Astrocyte (in vitro differentiated cells and primary cell): Measurements from ENCODE around the gene UQCC2. TPM values are rescaled to one million over a fixed set of nuclear protein-coding genes. Genes with fewer than 3 reads are reported as not detected.

Experiments used
- DNase-seq: peaks from one replicate; pipeline ENCODE4 v3.0.0-alpha.2; 2010; ENCODE audit warnings: low read depth
- FAIRE-seq: peaks from 2 replicates; lab custom pipeline; 2011; peaks lifted over from hg19 to GRCh38; lab: Jason Lieb, UNC
- H2AFZ ChIP-seq: 2 replicates; pipeline ENCODE4 v1.6.0; 2012; ENCODE audit warnings: low read depth, low read length, inconsistent platforms
- H3K27ac ChIP-seq: 2 replicates; pipeline ENCODE4 v1.5.1; 2011; ENCODE audit warnings: low read depth, low read length, inconsistent platforms
- H3K27me3 ChIP-seq: 2 replicates; pipeline ENCODE4 v1.6.0; 2011; ENCODE audit warnings: low read length, inconsistent platforms; ENCODE audit not compliant: insufficient read depth
- H3K36me3 ChIP-seq: 2 replicates; pipeline ENCODE4 v1.5.1; 2011; ENCODE audit warnings: low read length, inconsistent platforms; ENCODE audit not compliant: insufficient read depth
- H3K4me1 ChIP-seq: 2 replicates; pipeline ENCODE4 v1.5.1; 2011; ENCODE audit warnings: low read length, inconsistent platforms; ENCODE audit not compliant: insufficient read depth
- H3K4me2 ChIP-seq: 2 replicates; pipeline ENCODE4 v1.6.0; 2012; ENCODE audit warnings: low read length, inconsistent platforms
- H3K4me3 ChIP-seq: 2 replicates; pipeline ENCODE4 v1.5.1; 2011; ENCODE audit warnings: low read depth, mild to moderate bottlenecking, low read length, inconsistent platforms; ENCODE audit not compliant: insufficient read depth
- H3K79me2 ChIP-seq: 2 replicates; pipeline ENCODE4 v1.6.0; 2012; ENCODE audit warnings: mild to moderate bottlenecking, low read length, inconsistent platforms; ENCODE audit not compliant: insufficient read depth
- H3K9ac ChIP-seq: 2 replicates; pipeline ENCODE4 v1.6.0; 2012; ENCODE audit warnings: mild to moderate bottlenecking, low read length, inconsistent platforms
- H3K9me3 ChIP-seq: 2 replicates; pipeline ENCODE4 v1.5.1; 2012; ENCODE audit warnings: low read depth, mild to moderate bottlenecking, low read length, inconsistent platforms; ENCODE audit not compliant: insufficient read depth
- H4K20me1 ChIP-seq: 2 replicates; pipeline ENCODE4 v1.6.0; 2012; ENCODE audit warnings: low read length, inconsistent platforms; ENCODE audit not compliant: insufficient read depth
- H3K27ac Mint-ChIP-seq: one replicate; pipeline ENCODE4 v1.8.0; 2021; ENCODE audit warnings: mild to moderate bottlenecking, mixed read lengths; ENCODE audit not compliant: unreplicated experiment
- H3K27me3 Mint-ChIP-seq: one replicate; pipeline ENCODE4 v1.8.0; 2021; ENCODE audit warnings: low read depth, mixed read lengths; ENCODE audit not compliant: unreplicated experiment
- H3K36me3 Mint-ChIP-seq: one replicate; pipeline ENCODE4 v1.8.0; 2021; ENCODE audit warnings: low read depth, mixed read lengths; ENCODE audit not compliant: unreplicated experiment
- H3K4me1 Mint-ChIP-seq: one replicate; pipeline ENCODE4 v1.8.0; 2021; ENCODE audit warnings: low read depth, mixed read lengths; ENCODE audit not compliant: unreplicated experiment
- H3K4me3 Mint-ChIP-seq: one replicate; pipeline ENCODE4 v1.8.0; 2021; ENCODE audit warnings: mild to moderate bottlenecking, moderate library complexity, mixed read lengths; ENCODE audit not compliant: unreplicated experiment
- H3K9me3 Mint-ChIP-seq: one replicate; pipeline ENCODE4 v1.8.0; 2021; ENCODE audit warnings: mild to moderate bottlenecking, mixed read lengths; ENCODE audit not compliant: unreplicated experiment
- EZH2 ChIP-seq: IDR thresholded peaks from 2 replicates; pipeline ENCODE4 v1.6.1; 2012; ENCODE audit warnings: mild to moderate bottlenecking, low read length, inconsistent platforms; ENCODE audit not compliant: insufficient read depth
- total RNA-seq: library from RNA; stranded (reverse); gene quantifications from 2 replicates; pipeline ENCODE4 v1.2.1, GENCODE V29; 2021
- TF ChIP-seq, protein P1 (sequence below): IDR thresholded peaks from 2 replicates; pipeline ENCODE4 v1.5.1; 2011; ENCODE audit warnings: low read depth, mild to moderate bottlenecking, inconsistent platforms, low read length, moderate library complexity; ENCODE audit not compliant: insufficient read depth

The UQCC2 gene
- total RNA-seq, 1 donor from 2014 or later = 70.2 TPM

GRCh38 chr6:33713786-33714185 lies 2.3 kb upstream of the UQCC2 start:
- no peak overlapping the region for H3K9ac ChIP-seq
- DNase-seq (no peak), FAIRE-seq (no peak)
- H3K9me3 Mint-ChIP-seq = no peaks in the 10 kb centered on the region
- no peak overlapping the region for H3K27ac ChIP-seq
- peaks cover 3% of the 10 kb centered on the region for H3K36me3 Mint-ChIP-seq
- no peaks in the 10 kb centered on the region for H4K20me1 ChIP-seq
- H3K4me1 ChIP-seq = peaks cover 13% of the 10 kb centered on the region
- no peak overlapping the region for H3K27ac Mint-ChIP-seq
- H3K4me3 ChIP-seq = no peak overlapping the region
- peaks cover 15% of the 10 kb centered on the region for H3K79me2 ChIP-seq
- no peak overlapping the region for H2AFZ ChIP-seq
- no peak overlapping the region for H3K4me3 Mint-ChIP-seq
- H3K4me1 Mint-ChIP-seq = peaks cover 10% of the 10 kb centered on the region
- H3K4me2 ChIP-seq = no peak overlapping the region
- H3K27me3 ChIP-seq = peaks cover 6% of the 10 kb centered on the region
- no peaks in the 10 kb centered on the region for H3K36me3 ChIP-seq
- no peaks in the 10 kb centered on the region for H3K9me3 ChIP-seq
- H3K27me3 Mint-ChIP-seq = peaks cover 2% of the 10 kb centered on the region
- TF ChIP-seq, protein P1, sequence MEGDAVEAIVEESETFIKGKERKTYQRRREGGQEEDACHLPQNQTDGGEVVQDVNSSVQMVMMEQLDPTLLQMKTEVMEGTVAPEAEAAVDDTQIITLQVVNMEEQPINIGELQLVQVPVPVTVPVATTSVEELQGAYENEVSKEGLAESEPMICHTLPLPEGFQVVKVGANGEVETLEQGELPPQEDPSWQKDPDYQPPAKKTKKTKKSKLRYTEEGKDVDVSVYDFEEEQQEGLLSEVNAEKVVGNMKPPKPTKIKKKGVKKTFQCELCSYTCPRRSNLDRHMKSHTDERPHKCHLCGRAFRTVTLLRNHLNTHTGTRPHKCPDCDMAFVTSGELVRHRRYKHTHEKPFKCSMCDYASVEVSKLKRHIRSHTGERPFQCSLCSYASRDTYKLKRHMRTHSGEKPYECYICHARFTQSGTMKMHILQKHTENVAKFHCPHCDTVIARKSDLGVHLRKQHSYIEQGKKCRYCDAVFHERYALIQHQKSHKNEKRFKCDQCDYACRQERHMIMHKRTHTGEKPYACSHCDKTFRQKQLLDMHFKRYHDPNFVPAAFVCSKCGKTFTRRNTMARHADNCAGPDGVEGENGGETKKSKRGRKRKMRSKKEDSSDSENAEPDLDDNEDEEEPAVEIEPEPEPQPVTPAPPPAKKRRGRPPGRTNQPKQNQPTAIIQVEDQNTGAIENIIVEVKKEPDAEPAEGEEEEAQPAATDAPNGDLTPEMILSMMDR = no peak
- TF ChIP-seq EZH2 = no peak

DNA sequence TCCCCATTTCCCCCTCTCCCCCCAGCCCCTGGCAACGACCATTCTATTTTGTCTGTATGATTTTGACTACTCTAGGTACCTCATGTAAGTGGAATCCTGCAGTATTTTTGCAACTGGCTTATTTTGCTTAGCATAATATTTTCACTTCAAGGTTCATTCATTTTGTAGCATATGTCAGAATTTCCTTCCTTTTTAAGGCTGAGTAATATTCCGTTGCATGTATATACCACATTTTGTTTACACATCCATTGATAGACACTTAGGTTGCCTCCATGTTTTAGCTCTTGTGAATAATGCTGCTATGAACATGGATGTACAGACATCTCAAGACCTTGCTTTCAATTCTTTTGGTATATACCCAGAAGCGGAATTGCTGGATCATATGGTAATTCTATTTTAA lies 1.4 kb upstream of the UQCC2 start:
- no peaks in the 10 kb centered on the region for H3K36me3 ChIP-seq
- Mint-ChIP-seq H3K27me3 (no peaks in the 10 kb centered on the region), H3K27ac (no peak overlapping the region), H3K4me3 (no peak overlapping the region), H3K4me1 (peaks cover 10% of the 10 kb centered on the region), H3K36me3 (peaks cover 8% of the 10 kb centered on the region), H3K9me3 (no peaks in the 10 kb centered on the region)
- no peak overlapping the region for H3K27ac ChIP-seq
- H3K4me1 ChIP-seq = peaks cover 13% of the 10 kb centered on the region
- peaks cover 19% of the 10 kb centered on the region for H3K79me2 ChIP-seq
- H3K9me3 ChIP-seq = no peaks in the 10 kb centered on the region
- no peak overlapping the region for H3K4me2 ChIP-seq
- H2AFZ ChIP-seq = no peak overlapping the region
- no peak for DNase-seq
- TF ChIP-seq, protein P1 = no peak
- no peak for TF ChIP-seq EZH2
- H4K20me1 ChIP-seq = no peaks in the 10 kb centered on the region
- no peak overlapping the region for H3K4me3 ChIP-seq
- H3K9ac ChIP-seq = no peak overlapping the region
- peaks cover 2% of the 10 kb centered on the region for H3K27me3 ChIP-seq
- no peak for FAIRE-seq

GRCh38 chr6:33710296-33711121 lies 991 bp downstream of the UQCC2 start:
- Mint-ChIP-seq H3K9me3 (no peaks in the 10 kb centered on the region), H3K4me3 (peak overlapping the region; percentile 92), H3K4me1 (peaks cover 10% of the 10 kb centered on the region), H3K27me3 (no peaks in the 10 kb centered on the region), H3K27ac (peak overlapping the region; percentile 94), H3K36me3 (peaks cover 10% of the 10 kb centered on the region)
- peaks cover 13% of the 10 kb centered on the region for H3K4me1 ChIP-seq
- peaks cover 2% of the 10 kb centered on the region for H3K27me3 ChIP-seq
- TF ChIP-seq, protein P1 = no peak
- no peak for TF ChIP-seq EZH2
- peaks cover 19% of the 10 kb centered on the region for H3K79me2 ChIP-seq
- H2AFZ ChIP-seq = no peak overlapping the region
- FAIRE-seq (no peak), DNase-seq (no peak)
- no peaks in the 10 kb centered on the region for H3K9me3 ChIP-seq
- no peak overlapping the region for H3K27ac ChIP-seq
- peak overlapping the region; percentile 88 for H3K4me3 ChIP-seq
- H3K4me2 ChIP-seq = peak overlapping the region; percentile 91
- peaks cover 6% of the 10 kb centered on the region for H4K20me1 ChIP-seq
- peak overlapping the region; percentile 96 for H3K9ac ChIP-seq
- H3K36me3 ChIP-seq = no peaks in the 10 kb centered on the region
